Astrocyte (in vitro differentiated cells and primary cell): ENCODE measurements around the gene TTLL8. TPM values are rescaled to one million over a fixed set of nuclear protein-coding genes. Genes with fewer than 3 reads are reported as not detected.

Experiments
- DNase-seq: peaks from one replicate; pipeline ENCODE4 v3.0.0-alpha.2; 2010; ENCODE audit warnings: low read depth
- FAIRE-seq: peaks from 2 replicates; lab custom pipeline; 2011; peaks lifted over from hg19 to GRCh38; lab: Jason Lieb, UNC
- H2AFZ ChIP-seq: 2 replicates; pipeline ENCODE4 v1.6.0; 2012; ENCODE audit warnings: low read depth, low read length, inconsistent platforms
- H3K27ac ChIP-seq: 2 replicates; pipeline ENCODE4 v1.5.1; 2011; ENCODE audit warnings: low read depth, low read length, inconsistent platforms
- H3K27me3 ChIP-seq: 2 replicates; pipeline ENCODE4 v1.6.0; 2011; ENCODE audit warnings: low read length, inconsistent platforms; ENCODE audit not compliant: insufficient read depth
- H3K36me3 ChIP-seq: 2 replicates; pipeline ENCODE4 v1.5.1; 2011; ENCODE audit warnings: low read length, inconsistent platforms; ENCODE audit not compliant: insufficient read depth
- H3K4me1 ChIP-seq: 2 replicates; pipeline ENCODE4 v1.5.1; 2011; ENCODE audit warnings: low read length, inconsistent platforms; ENCODE audit not compliant: insufficient read depth
- H3K4me2 ChIP-seq: 2 replicates; pipeline ENCODE4 v1.6.0; 2012; ENCODE audit warnings: low read length, inconsistent platforms
- H3K4me3 ChIP-seq: 2 replicates; pipeline ENCODE4 v1.5.1; 2011; ENCODE audit warnings: low read depth, mild to moderate bottlenecking, low read length, inconsistent platforms; ENCODE audit not compliant: insufficient read depth
- H3K79me2 ChIP-seq: 2 replicates; pipeline ENCODE4 v1.6.0; 2012; ENCODE audit warnings: mild to moderate bottlenecking, low read length, inconsistent platforms; ENCODE audit not compliant: insufficient read depth
- H3K9ac ChIP-seq: 2 replicates; pipeline ENCODE4 v1.6.0; 2012; ENCODE audit warnings: mild to moderate bottlenecking, low read length, inconsistent platforms
- H3K9me3 ChIP-seq: 2 replicates; pipeline ENCODE4 v1.5.1; 2012; ENCODE audit warnings: low read depth, mild to moderate bottlenecking, low read length, inconsistent platforms; ENCODE audit not compliant: insufficient read depth
- H4K20me1 ChIP-seq: 2 replicates; pipeline ENCODE4 v1.6.0; 2012; ENCODE audit warnings: low read length, inconsistent platforms; ENCODE audit not compliant: insufficient read depth
- H3K27ac Mint-ChIP-seq: one replicate; pipeline ENCODE4 v1.8.0; 2021; ENCODE audit warnings: mild to moderate bottlenecking, mixed read lengths; ENCODE audit not compliant: unreplicated experiment
- H3K27me3 Mint-ChIP-seq: one replicate; pipeline ENCODE4 v1.8.0; 2021; ENCODE audit warnings: low read depth, mixed read lengths; ENCODE audit not compliant: unreplicated experiment
- H3K36me3 Mint-ChIP-seq: one replicate; pipeline ENCODE4 v1.8.0; 2021; ENCODE audit warnings: low read depth, mixed read lengths; ENCODE audit not compliant: unreplicated experiment
- H3K4me1 Mint-ChIP-seq: one replicate; pipeline ENCODE4 v1.8.0; 2021; ENCODE audit warnings: low read depth, mixed read lengths; ENCODE audit not compliant: unreplicated experiment
- H3K4me3 Mint-ChIP-seq: one replicate; pipeline ENCODE4 v1.8.0; 2021; ENCODE audit warnings: mild to moderate bottlenecking, moderate library complexity, mixed read lengths; ENCODE audit not compliant: unreplicated experiment
- H3K9me3 Mint-ChIP-seq: one replicate; pipeline ENCODE4 v1.8.0; 2021; ENCODE audit warnings: mild to moderate bottlenecking, mixed read lengths; ENCODE audit not compliant: unreplicated experiment
- CTCF ChIP-seq: IDR thresholded peaks from 2 replicates; pipeline ENCODE4 v1.5.1; 2011; ENCODE audit warnings: low read depth, mild to moderate bottlenecking, inconsistent platforms, low read length, moderate library complexity; ENCODE audit not compliant: insufficient read depth
- EZH2 ChIP-seq: IDR thresholded peaks from 2 replicates; pipeline ENCODE4 v1.6.1; 2012; ENCODE audit warnings: mild to moderate bottlenecking, low read length, inconsistent platforms; ENCODE audit not compliant: insufficient read depth
- total RNA-seq: library from RNA; stranded (reverse); gene quantifications from 2 replicates; pipeline ENCODE4 v1.2.1, GENCODE V29; 2021

Gene TTLL8
- total RNA-seq, 1 donor from 2014 or later: not detected

- Histone ChIP-seq H3K27me3 (peaks cover 6% of the 10 kb centered on the region), H4K20me1 (no peaks in the 10 kb centered on the region), H3K9ac (no peak overlapping the region), H3K4me1 (no peaks in the 10 kb centered on the region), H3K4me2 (no peak overlapping the region), H3K36me3 (no peaks in the 10 kb centered on the region), H3K4me3 (no peak overlapping the region), H3K79me2 (no peaks in the 10 kb centered on the region), H3K9me3 (no peaks in the 10 kb centered on the region), H2AFZ (no peak overlapping the region), H3K27ac (no peak overlapping the region)
- H3K9me3 Mint-ChIP-seq: no peaks in the 10 kb centered on the region
- H3K4me1 Mint-ChIP-seq: no peaks in the 10 kb centered on the region
- TF ChIP-seq CTCF (no peak), EZH2 (no peak)
- H3K27me3 Mint-ChIP-seq: peaks cover 16% of the 10 kb centered on the region
- FAIRE-seq (no peak), DNase-seq (no peak)
- no peak overlapping the region for H3K4me3 Mint-ChIP-seq
- no peaks in the 10 kb centered on the region for H3K36me3 Mint-ChIP-seq
- no peak overlapping the region for H3K27ac Mint-ChIP-seq
Observed at GRCh38 chr22:50067244-50067643, 9.1 kb upstream of the TTLL8 start.

DNA sequence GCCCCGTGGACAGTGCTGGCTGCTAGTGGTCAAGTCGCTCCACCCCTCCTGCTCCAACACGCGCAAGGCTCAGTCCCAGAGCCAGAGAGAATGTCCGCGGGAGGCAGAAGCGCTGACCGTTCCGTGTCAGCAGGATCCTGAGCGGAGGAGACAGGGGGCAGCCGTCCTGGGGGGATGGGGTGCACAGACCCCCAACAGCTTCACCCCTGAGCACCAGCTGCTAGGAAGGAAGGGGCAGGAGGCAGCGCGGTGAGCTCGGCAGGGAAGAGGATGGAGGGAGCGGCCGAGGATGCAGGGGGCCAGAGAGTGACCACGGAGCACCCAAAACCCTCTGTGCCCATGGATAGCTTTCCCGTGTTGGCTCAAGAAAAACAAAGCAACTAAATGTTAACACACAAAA is 6.4 kb upstream of the TTLL8 start:
- no peak overlapping the region for H3K9ac ChIP-seq
- peaks cover 9% of the 10 kb centered on the region for H3K27me3 ChIP-seq
- H3K4me1 ChIP-seq: no peaks in the 10 kb centered on the region
- no peak overlapping the region for H3K4me2 ChIP-seq
- TF ChIP-seq CTCF: no peak
- no peak for TF ChIP-seq EZH2
- H3K4me3 ChIP-seq: no peak overlapping the region
- Mint-ChIP-seq H3K9me3 (no peaks in the 10 kb centered on the region), H3K4me1 (no peaks in the 10 kb centered on the region), H3K27me3 (peaks cover 23% of the 10 kb centered on the region), H3K27ac (no peak overlapping the region), H3K4me3 (no peak overlapping the region), H3K36me3 (no peaks in the 10 kb centered on the region)
- no peak overlapping the region for H2AFZ ChIP-seq
- no peak for DNase-seq
- no peaks in the 10 kb centered on the region for H4K20me1 ChIP-seq
- no peak overlapping the region for H3K27ac ChIP-seq
- no peak for FAIRE-seq
- H3K9me3 ChIP-seq: no peaks in the 10 kb centered on the region
- H3K79me2 ChIP-seq: no peaks in the 10 kb centered on the region
- H3K36me3 ChIP-seq: no peaks in the 10 kb centered on the region

GRCh38 chr22:50063589-50064393 is 5.7 kb upstream of the TTLL8 start:
- Histone ChIP-seq H3K4me3 (no peak overlapping the region), H4K20me1 (no peaks in the 10 kb centered on the region), H3K36me3 (no peaks in the 10 kb centered on the region), H2AFZ (no peak overlapping the region), H3K9ac (no peak overlapping the region), H3K27ac (no peak overlapping the region), H3K9me3 (no peaks in the 10 kb centered on the region), H3K79me2 (no peaks in the 10 kb centered on the region), H3K4me1 (no peaks in the 10 kb centered on the region), H3K4me2 (no peak overlapping the region), H3K27me3 (peaks cover 12% of the 10 kb centered on the region)
- DNase-seq (no peak), FAIRE-seq (no peak)
- Mint-ChIP-seq H3K36me3 (no peaks in the 10 kb centered on the region), H3K4me1 (peaks cover 2% of the 10 kb centered on the region), H3K4me3 (no peak overlapping the region), H3K27ac (no peak overlapping the region), H3K27me3 (peaks cover 29% of the 10 kb centered on the region), H3K9me3 (no peaks in the 10 kb centered on the region)
- TF ChIP-seq CTCF (no peak), EZH2 (no peak)
